Effector CD4-positive, alpha-beta T cell (primary cell): ENCODE results near the gene PXDC1.
"Not testable (repeated sequence)": the region's sequence is repeated elsewhere in the genome, so short reads cannot be mapped to it uniquely, and the experiment has no call there.

ENCODE experiments used
- DNase-seq: peaks from one replicate; pipeline ENCODE4 v3.0.0-alpha.2; 2020

Gene PXDC1

DNA sequence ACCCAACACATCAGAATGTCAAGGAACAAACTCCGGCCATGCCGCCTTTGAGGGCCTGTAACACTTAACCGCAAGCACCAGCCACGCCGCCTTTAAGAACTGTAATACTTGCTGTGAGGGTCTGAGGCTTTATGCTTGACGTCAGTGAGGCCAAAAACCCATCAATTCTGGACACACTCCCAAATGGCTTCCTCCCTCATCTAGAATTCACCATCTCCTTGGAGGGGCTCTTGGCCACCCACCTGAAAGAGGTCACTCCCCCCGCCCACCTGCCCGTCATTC lies 10.4 kb upstream of the PXDC1 start:
- DNase-seq, result no peak

- DNase-seq, result no peak
Measured at GRCh38 chr6:3759646-3760232, 8.2 kb upstream of the PXDC1 start.

GRCh38 chr6:3758842-3759144 lies 7.3 kb upstream of the PXDC1 start:
- no peak for DNase-seq

- DNase-seq, result not testable (repeated sequence)
Measured at GRCh38 chr6:3757998-3758841, 6.7 kb upstream of the PXDC1 start.

GRCh38 chr6:3757241-3757641 lies 5.7 kb upstream of the PXDC1 start:
- DNase-seq, result no peak

GRCh38 chr6:3756546-3756945 lies 5.0 kb upstream of the PXDC1 start:
- no peak for DNase-seq

GRCh38 chr6:3755637-3756545 lies 4.4 kb upstream of the PXDC1 start:
- DNase-seq, result no peak

GRCh38 chr6:3754776-3755175 lies 3.3 kb upstream of the PXDC1 start:
- no peak for DNase-seq

DNA sequence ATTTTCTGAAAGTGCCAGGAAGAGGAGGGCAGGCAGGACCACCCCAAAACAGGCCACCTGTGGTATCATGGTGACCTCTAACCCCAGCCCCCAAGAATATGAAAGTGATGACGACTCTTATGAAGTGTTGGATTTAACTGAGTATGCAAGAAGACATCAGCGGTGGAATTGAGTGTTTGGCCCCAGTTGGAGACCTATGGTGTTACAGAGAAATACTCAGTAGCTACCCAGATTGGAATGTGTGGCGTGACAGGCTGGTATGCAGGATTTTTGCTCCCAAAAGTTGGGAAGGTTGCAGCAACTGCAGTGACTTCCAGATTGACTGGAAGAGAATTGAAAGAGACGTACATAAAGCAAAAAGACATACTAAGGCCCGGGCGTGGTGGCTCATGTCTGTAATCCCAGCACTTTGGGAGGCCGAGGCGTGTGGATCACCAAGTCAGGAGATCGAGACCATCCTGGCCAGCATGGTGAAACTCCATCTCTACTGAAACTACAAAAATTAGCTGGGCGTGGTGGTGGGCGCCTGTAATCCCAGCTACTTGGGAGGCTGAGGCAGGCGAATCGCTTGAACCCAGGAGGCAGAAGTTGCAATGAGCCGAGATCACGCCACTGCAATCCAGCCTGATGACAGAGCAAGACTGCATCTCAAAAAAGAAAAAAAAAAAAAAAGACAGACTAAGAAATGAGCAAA lies 2.7 kb upstream of the PXDC1 start:
- not testable (repeated sequence) for DNase-seq

GRCh38 chr6:3753228-3753835 lies 1.8 kb upstream of the PXDC1 start:
- DNase-seq, result no peak

GRCh38 chr6:3752531-3753227 lies 1.2 kb upstream of the PXDC1 start:
- no peak for DNase-seq

GRCh38 chr6:3751730-3752530 lies 417 bp upstream of the PXDC1 start:
- DNase-seq, result peak; percentile 34

DNA sequence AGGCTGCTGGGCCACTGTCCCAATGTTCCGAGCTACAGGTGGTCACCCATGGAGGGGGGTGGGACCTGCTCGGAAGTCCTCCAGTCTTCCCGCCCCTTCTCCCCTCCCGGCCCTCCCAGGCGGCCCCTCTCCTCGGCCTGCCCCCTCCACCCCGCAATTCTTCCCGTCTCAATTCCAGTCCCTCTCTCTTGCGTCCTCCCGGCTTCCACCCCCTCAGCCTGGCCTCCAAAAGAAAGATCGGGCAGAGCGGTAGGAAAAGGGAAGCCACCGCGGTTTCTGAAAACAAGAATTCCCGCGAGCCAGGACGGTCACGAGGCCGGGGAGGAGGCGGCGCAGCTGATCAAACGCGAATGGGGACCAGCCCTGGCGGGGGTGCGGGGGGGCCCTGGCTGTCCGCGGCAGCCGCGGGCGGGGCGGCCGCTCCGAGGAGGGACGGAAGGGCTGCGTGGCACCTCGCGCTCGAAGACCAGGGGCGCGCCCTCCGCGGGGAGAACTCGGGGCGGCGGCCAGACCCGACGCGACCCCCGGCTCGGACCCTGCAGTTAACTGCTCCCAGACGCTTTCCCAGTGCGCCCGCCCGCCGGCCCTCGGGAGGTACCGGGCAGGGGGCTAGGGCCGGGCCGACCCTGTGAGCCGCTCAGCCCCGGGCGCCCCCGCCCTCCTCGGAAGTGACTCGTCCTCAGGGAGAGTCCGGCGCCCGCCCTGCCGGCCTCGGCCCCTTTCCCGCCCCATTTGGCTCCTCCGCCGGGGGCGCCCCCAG lies 1.0 kb downstream of the PXDC1 start:
- DNase-seq, result no peak

- DNase-seq, result no peak
Measured at GRCh38 chr6:3749977-3750316, 1.6 kb downstream of the PXDC1 start.

DNA sequence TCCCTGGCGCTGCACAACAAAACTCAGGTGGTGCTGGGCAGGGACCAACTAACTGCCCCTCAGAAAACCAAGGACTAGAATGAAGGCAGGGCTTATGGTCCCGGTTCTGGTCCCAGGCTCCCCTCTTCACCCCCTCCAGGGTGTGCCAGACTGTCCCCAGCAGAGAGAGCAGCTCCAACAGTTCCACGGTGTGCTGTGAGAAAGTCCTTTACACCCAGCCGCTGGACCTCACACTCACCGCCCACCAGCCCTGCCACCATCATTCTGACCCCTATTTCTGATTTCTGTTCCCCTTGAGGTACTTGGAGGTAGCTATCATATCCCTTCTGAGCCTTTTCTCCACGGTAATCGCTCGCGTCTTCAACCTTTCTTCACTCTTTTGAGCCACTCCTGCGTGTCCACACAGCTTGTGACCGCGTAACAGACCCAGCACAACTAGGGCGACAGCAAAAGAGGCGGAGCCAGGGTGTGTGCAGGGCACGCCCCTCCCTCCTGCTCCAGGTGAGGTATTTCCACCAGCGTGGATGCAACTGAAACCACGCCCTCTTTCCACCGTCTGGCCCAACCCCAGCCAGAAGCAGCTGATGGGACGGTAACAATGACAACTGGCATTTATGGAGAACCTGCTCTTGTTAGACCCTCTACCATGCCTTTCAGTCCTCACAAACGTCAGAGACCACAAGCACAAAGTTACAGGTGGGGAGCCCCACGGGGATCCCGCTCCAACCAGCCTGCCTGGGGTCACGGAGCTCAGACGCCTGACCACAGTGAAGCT lies 2.3 kb downstream of the PXDC1 start:
- DNase-seq, result no peak

GRCh38 chr6:3748208-3749066 lies 3.1 kb downstream of the PXDC1 start:
- DNase-seq, result no peak

DNA sequence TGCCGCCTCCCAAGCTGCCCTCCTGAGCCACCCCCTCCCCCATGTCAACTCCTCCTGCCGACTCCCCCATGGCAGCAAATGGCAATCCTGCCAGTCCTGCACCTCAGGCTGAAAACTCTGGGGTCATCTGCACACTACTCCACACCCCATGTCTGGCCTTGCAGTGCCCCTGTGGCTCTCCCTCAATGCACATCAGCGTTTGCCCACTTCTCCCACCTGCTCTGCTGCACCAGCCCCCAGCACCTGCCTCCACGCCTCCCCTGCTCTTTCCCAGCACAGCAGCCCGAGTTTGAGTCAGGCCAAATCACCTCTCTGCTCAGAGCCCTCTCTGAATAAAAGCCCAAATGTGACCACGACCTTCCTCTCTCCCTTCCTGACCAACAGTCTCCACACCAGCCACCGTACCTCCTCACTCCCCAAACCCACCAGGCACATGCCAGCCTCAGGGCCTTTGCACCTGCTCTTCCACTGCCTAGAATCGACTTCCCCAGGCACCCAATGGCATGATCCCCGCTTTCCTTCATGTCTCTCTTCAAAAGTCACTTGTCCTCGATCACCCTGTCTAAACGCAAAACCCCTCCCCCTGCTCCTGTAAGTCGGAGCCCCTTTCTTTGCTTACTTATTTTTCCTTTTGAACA lies 4.3 kb downstream of the PXDC1 start:
- no peak for DNase-seq

GRCh38 chr6:3746696-3747095 lies 4.8 kb downstream of the PXDC1 start:
- no peak for DNase-seq
